ENCODE measurements around the gene EXOC3L2.

EXOC3L2 gene

GRCh38 chr19:45218426-45218825 is 26.8 kb downstream of the EXOC3L2 start:
- DNase-seq: no peak

- DNase-seq: no peak
Observed at GRCh38 chr19:45217957-45218334, 27.3 kb downstream of the EXOC3L2 start.

DNA sequence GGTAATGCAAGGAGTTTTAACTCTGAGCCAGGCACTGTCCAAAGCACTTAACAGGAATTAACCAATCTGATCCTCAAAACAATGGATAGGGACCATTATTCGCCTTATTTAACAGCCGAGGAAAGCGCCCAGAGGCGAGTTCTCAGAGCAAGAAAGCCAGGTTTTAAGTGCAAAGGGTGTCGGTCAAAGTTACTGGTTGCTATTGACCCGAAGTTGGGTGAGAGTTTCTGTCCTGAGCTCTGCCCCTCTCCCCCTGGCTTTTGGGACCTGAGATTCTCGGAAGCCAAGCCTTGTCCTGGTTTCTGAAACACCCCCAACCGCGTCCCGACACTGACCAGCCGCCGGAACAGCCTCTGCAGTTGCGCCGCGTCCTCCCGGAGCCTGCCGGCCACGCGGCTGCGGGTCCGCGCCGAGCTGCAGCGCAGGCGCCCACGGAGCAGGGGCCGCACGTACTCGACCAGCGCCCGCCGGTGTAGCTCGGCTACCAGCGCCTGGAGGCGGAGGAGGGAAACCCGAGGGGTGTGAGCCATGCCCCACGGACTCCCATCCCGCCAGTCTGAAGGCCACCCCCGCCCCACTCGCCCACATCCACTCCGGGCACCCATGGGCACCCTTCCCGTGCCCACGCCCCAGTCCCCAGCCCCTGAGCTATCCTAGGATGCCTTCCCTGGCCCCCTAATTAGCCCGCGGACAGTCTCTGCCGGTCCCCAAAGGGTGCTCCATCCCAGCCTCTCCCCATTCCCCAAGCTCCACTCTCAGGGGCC is 27.8 kb downstream of the EXOC3L2 start:
- no peak for DNase-seq

- no peak for DNase-seq
Observed at GRCh38 chr19:45216667-45217066, 28.5 kb downstream of the EXOC3L2 start.

DNA sequence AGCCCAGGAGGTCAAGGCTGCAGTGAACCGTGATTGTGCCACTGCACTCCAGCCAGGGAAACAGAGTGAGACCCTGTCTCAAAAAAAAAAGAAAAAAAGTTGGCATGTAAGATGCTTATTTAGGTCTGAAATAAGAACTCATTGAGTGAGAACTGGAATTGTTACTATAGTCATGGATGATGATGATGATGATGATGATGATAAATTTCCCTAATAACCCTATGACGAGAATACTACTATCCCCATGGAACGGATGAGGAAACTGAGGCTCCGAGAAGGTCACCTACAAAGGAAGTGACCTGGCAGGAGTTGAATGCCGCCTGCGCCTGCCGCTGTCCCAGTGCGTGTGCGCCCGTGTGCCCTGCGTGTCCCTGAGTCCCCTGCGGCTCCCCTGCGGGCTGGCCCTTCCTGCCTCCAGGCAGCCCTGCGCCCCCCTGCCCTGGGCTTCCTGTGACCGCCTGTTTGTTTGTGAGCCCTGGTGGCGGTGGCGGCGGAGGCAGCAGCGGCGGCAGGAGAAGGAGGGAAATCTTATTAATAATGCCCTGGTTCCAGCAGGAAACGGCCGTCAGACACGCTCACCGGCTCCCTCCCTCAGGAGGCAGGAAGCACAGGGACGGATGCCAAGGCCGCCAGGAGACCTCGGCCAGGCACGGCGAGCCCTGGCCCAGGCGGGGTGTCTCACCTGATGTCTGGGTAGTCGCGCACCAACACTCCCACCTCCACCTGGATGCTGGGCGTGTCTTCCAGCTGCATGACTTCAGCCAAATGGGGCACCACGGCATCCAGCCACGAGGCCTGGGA is 29.6 kb downstream of the EXOC3L2 start:
- no peak for DNase-seq

GRCh38 chr19:45213031-45213430 is 32.2 kb downstream of the EXOC3L2 start:
- no peak for DNase-seq

- no peak for DNase-seq
Observed at GRCh38 chr19:45211751-45212381, 33.3 kb downstream of the EXOC3L2 start.

DNA sequence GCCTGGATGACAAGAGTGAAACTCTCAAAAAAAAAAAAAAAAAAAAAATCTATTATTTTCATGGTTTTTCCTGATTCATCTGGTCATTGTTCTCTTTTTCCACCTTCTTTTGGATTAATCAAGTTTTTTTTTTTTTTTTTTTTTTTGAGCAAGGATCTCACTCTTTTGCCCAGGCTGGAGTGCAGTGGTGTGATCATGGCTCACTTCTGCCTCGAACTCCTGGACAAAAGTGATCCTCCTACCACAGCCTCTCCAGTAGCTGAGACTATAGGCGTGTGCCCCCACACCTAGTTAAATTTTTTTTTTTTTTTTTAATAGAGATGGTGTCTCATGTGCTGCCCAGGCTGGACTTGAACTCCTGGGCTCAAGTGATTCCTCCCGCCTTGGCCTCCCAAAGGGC is 38.9 kb downstream of the EXOC3L2 start:
- no peak for DNase-seq

DNA sequence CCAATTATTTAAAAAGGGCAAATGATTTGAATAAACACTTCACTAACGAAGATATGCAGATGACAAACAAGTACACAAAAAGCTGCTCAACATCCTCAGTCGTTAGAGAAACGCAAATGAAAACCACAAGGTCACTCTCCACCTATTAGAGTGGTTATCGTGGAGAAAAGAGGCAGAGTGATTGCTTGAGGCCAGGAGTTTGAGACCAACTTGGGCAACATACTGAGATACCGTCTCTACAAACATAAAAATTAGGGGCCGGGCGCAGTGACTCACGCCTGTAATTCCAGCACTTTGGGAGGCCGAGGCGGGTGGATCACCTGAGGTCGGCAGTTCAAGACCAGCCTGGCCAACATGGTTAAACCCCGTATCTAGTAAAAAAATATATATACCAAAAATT is 39.4 kb downstream of the EXOC3L2 start:
- no peak for DNase-seq

DNA sequence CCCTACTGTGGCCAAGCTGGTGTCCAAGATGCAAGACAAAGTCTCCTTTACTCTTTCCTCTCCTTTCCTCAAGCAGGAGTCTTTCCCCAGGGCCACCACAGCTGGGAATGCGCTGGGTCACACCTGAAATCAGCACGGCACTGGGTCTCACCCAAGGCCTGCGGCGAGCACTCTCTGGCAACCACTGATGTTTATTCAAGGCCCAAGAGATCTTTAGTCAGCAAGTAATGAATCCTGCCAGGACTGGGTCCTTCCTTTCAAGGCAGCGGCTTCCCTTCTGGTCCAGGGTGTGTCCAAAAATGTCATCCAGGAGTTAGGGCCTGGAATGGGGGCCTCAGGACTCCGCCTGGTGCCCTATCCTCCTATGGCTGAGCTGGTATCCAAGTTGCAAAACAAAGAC is 42.6 kb downstream of the EXOC3L2 start:
- no peak for DNase-seq

GRCh38 chr19:45200568-45200967 is 44.6 kb downstream of the EXOC3L2 start:
- no peak for DNase-seq

DNA sequence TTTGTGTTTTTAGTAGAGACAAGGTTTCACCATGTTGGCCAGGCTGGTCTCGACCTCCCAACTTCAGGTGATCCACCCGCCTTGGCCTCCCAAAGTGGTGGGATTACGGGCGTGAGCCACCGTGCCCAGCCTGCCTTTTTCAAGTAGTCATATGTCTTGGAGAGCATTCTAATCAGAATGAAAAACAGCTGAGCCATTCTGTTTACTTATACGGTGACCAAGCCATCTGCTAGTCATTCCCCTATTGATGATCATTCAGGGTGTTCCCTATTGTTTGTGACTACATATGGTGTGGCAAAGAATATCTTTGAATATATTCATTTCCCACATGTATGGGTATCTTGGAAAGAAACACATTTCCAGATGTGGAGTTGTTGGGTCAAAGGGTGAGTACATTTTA is 49.4 kb downstream of the EXOC3L2 start:
- DNase-seq: no peak

- no peak for DNase-seq
Observed at GRCh38 chr19:45191375-45191774, 53.8 kb downstream of the EXOC3L2 start.

- no peak for DNase-seq
Observed at GRCh38 chr19:45189971-45190370, 55.2 kb downstream of the EXOC3L2 start.

DNA sequence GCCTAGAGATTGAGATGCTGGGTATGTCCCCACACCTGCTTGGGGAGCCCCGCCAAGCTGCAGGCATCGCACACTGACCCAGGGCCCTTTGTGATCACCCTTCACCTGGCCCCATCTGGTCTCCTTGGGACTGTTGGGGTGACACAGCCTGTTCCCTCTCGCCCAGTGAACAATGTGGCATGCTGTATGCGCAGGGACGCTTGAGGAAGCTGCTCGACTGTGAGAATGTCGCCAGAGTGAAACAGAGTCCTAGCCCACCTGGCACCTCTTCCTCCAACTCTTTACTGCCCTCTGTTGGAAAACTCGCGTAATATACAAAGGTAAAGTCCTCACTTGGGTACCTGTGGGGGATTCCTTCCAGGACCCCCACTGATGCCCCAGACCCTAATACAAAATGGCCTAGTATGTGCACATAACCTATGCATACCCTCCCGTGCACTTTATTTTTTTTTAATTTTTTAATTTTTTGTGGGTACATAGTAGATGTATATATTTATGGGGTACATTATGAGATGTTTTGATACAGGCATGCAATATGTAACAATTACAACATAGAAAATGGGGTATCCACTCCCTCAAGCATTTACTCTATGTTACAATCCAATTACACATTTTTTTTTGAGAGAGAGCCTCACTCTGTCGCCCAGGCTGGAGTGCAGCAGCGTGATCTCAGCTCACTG is 57.6 kb downstream of the EXOC3L2 start:
- DNase-seq: peak; percentile 1 to 26

DNA sequence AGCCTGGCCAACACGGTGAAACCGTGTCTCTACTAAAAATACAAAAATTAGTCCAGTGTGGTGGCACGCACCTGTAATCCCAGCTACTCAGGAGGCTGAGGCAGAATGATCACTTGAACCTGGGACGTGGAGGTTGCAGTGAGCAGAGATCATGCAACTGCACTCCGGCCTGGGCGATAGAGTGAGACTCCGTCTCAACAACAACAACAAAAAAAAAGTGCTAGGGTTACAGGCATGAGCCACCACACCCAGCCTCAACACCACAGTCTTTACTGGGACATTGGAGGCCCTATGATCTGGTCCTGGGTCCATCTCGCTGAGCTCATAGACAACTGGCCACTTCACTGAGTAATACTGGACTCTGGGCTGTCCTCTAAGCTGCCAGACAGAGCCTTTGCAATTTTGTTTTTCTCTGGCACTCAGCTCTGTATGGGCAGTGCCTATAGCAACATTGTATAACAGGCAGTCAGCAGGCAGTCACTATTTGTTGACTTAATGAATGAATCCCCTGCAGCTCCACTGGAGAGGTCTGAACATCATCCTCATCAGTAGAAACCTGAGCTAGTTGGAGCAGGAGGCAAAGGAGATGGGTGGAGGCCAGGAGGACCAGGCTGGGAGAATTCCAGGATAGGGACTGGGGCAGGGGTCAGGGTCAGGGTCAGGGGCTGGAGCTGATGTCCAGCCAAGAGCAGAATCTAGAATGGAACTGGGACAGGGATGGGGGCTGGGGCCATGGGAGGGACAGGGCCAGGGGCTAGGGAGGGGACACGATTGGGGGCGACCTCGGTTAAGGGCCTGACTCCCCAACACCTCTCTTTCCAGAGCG is 58.5 kb downstream of the EXOC3L2 start:
- no peak for DNase-seq

GRCh38 chr19:45184115-45184514 is 61.1 kb downstream of the EXOC3L2 start:
- no peak for DNase-seq

DNA sequence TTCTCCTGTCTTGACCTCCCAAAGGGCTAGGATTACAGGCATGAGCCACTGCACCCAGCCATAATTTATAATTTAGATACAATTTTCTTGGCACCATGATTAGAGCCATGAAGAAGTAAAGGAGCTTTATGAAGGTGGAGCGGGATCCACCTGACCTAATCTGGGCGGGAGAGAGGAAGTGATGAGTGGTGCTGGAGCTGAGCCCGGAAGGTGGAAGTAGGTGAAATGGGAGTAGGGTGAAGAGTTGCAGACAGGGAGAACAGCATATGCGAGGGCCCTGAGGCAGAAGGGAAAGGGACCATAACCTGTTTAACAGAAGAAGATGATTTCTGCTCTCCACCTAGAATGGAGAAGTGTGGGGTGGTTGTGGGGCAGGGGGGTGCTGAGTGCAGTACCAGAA is 62.4 kb downstream of the EXOC3L2 start:
- no peak for DNase-seq

DNA sequence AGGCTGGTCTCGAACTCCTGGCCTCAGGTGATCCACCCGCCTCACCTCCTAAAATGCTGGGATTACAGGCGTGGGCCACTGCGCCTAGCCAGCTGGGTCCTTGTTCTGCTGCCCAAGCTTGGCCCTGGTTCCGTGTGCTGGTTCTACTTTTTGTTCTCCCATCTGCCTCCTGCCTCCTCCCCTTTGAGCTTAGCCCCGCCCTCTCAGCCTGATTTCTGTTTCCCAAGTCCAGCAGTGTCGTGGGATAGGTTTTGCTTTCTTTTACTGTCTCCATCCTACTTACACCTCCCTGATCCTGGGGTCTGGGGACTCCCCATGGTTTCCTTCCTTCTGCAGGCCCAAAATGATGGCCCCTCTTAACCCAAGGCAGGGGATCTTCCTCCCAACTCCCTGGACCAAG is 64.3 kb downstream of the EXOC3L2 start:
- DNase-seq: no peak

DNA sequence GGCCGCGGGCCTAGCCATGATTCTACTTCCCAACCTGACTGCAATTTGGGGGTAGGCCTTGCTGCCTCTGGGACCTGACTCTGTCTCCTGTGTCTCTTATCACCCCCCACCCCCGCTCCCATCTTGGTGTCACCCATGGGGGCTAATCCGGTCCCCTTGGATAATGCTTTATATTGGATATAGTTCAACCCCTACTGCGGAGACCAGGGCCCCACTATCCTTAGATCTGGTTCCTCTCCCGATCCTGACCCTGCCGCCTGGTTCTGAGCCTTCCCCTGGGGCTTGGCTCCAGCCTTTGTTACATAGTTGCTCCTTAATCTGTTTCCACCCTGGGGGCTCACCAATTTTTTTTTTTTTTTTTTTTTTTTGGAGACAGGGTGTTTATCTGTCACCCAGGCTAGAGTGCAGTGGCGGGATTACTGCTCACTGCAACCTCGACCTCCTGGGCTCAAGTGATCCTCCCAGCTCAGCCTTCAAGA is 65.3 kb downstream of the EXOC3L2 start:
- no peak for DNase-seq

- DNase-seq: no peak
Observed at GRCh38 chr19:45179072-45179891, 65.9 kb downstream of the EXOC3L2 start.

Data from AML-193 (cell line).